Measurements from ENCODE around the gene OR52N1.

DNA sequence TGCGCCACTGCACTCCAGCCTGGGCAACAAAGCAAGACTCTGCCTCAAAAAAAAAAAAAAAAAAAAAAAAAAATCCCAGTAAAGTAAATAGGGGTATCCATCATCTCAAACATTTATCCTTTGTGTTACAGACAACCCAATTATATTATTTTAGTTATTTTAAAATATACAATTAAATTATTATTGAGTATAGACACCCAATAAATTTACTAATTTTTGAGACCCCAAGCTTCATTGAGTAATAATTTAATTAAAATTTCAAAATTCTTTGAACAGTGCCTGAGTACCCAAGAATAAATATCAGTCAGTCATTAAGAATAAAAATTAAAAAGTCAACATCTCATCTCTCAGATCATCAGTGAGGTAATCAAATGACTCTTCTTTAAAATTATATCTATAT is 37.1 kb downstream of the OR52N1 start, which contains the start of gene OR52N4:
- TF ChIP-seq NFATC3 (IDR thresholded peaks at IDR 0.05) = no peak
- TF ChIP-seq POLR2A (conservative IDR thresholded peaks at IDR 0.05) = no peak
- TF ChIP-seq TAF7 (tag; IDR thresholded peaks at IDR 0.05) = no peak
- no peak for TF ChIP-seq POLR2AphosphoS5 (IDR thresholded peaks at IDR 0.05; ENCODE audit: control insufficient read depth, insufficient read depth, low read depth, low read length)
- no peak for TF ChIP-seq NCOA1 (IDR thresholded peaks at IDR 0.05; ENCODE audit: low read depth)
- TF ChIP-seq MTF1 (CRISPR knock-in tag; IDR thresholded peaks at IDR 0.05; ENCODE audit: borderline replicate concordance) = no peak
- no peak for TF ChIP-seq ZNF354B (CRISPR knock-in tag; IDR thresholded peaks at IDR 0.05)
